ENCODE results near the gene ADAMTSL3.
"Not testable (repeated sequence)": the region's sequence is repeated elsewhere in the genome, so short reads cannot be mapped to it uniquely, and the experiment has no call there.

Gene ADAMTSL3

DNA sequence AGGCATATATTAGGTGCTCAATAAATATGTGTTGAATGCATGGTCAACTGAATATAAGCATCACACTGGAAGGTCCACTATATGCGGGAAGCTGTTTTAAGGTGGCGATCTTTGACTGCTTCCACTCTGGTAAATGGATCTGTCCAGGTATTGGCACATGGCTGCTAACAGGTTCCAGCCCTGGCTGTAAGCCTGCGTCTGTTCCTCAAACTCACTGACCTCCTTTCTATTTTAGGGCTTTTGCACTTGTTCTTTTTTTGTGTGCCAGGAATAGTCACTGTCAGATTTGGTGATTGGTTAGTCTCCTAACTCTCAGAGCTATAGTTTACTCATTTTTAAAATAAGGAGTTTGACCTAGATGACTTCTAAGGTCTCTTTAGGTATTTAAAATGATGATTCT lies 46.2 kb downstream of the ADAMTSL3 start:
- H3K4me2 ChIP-seq (ENCODE audit: low read length) = no peak overlapping the region
- no peak overlapping the region for H3K4me3 ChIP-seq (ENCODE audit: low read depth, low read length)
- no peak overlapping the region for H3K9ac ChIP-seq
- no peak overlapping the region for H3K27ac ChIP-seq
- no peaks in the 10 kb centered on the region for H3K79me2 ChIP-seq
- H2AFZ ChIP-seq = no peak overlapping the region
- TF ChIP-seq, protein P1, sequence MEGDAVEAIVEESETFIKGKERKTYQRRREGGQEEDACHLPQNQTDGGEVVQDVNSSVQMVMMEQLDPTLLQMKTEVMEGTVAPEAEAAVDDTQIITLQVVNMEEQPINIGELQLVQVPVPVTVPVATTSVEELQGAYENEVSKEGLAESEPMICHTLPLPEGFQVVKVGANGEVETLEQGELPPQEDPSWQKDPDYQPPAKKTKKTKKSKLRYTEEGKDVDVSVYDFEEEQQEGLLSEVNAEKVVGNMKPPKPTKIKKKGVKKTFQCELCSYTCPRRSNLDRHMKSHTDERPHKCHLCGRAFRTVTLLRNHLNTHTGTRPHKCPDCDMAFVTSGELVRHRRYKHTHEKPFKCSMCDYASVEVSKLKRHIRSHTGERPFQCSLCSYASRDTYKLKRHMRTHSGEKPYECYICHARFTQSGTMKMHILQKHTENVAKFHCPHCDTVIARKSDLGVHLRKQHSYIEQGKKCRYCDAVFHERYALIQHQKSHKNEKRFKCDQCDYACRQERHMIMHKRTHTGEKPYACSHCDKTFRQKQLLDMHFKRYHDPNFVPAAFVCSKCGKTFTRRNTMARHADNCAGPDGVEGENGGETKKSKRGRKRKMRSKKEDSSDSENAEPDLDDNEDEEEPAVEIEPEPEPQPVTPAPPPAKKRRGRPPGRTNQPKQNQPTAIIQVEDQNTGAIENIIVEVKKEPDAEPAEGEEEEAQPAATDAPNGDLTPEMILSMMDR (IDR thresholded peaks at IDR 0.05) = no peak
- H3K36me3 ChIP-seq (ENCODE audit: control insufficient read depth, insufficient read depth, low read length) = no peaks in the 10 kb centered on the region
- no peaks in the 10 kb centered on the region for H3K4me1 ChIP-seq
- no peaks in the 10 kb centered on the region for H3K9me3 ChIP-seq (ENCODE audit: control insufficient read depth, low read length)
- H3K27me3 ChIP-seq (ENCODE audit: control insufficient read depth, insufficient read depth, low read length) = no peaks in the 10 kb centered on the region

- H3K9ac ChIP-seq; H2AFZ ChIP-seq; H3K9me3 ChIP-seq (ENCODE audit: control insufficient read depth, low read length); H3K36me3 ChIP-seq (ENCODE audit: control insufficient read depth, insufficient read depth, low read length); H3K4me3 ChIP-seq (ENCODE audit: low read depth, low read length); H3K27me3 ChIP-seq (ENCODE audit: control insufficient read depth, insufficient read depth, low read length); H3K4me1 ChIP-seq; H3K27ac ChIP-seq; H3K79me2 ChIP-seq; H3K4me2 ChIP-seq (ENCODE audit: low read length): not testable (repeated sequence)
Measured at GRCh38 chr15:83702314-83702713, 48.4 kb downstream of the ADAMTSL3 start.

GRCh38 chr15:83708328-83708727 lies 54.4 kb downstream of the ADAMTSL3 start:
- Histone ChIP-seq H3K27ac (no peak overlapping the region), H3K9me3 (ENCODE audit: control insufficient read depth, low read length) (no peaks in the 10 kb centered on the region)

DNA sequence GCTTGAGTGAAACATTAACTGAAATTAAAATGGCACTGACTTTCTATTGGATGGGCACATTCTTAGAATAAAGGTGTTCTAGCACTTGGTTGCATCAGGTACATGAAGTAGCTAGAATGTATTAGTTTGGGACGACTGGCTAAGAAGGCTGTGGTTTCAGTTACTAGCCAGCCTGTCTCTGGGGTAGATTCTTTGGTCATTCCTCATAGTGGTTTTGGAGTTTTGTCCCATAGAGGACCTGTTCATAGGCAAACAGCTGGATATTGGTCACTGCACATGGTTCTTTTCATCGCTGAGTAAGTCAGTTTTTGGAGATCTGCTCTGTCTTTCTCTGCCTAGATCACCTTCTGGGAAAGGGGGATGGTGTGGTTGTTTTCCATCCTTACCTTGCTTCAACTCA lies 55.3 kb downstream of the ADAMTSL3 start:
- Histone ChIP-seq H3K27ac (no peak overlapping the region), H3K27me3 (ENCODE audit: control insufficient read depth, insufficient read depth, low read length) (no peaks in the 10 kb centered on the region), H3K79me2 (no peaks in the 10 kb centered on the region), H3K9me3 (ENCODE audit: control insufficient read depth, low read length) (no peaks in the 10 kb centered on the region), H3K4me2 (ENCODE audit: low read length) (no peak overlapping the region), H3K4me1 (no peaks in the 10 kb centered on the region), H3K9ac (no peak overlapping the region), H3K4me3 (ENCODE audit: low read depth, low read length) (no peak overlapping the region), H3K36me3 (ENCODE audit: control insufficient read depth, insufficient read depth, low read length) (no peaks in the 10 kb centered on the region), H2AFZ (no peak overlapping the region)
- TF ChIP-seq, protein P1 (IDR thresholded peaks at IDR 0.05) = no peak

More at GRCh38 chr15:83708328-83708727, 54.4 kb downstream of the ADAMTSL3 start:
- H3K4me3 ChIP-seq (ENCODE audit: low read depth, low read length) = no peak overlapping the region
- no peaks in the 10 kb centered on the region for H3K36me3 ChIP-seq (ENCODE audit: control insufficient read depth, insufficient read depth, low read length)
- no peaks in the 10 kb centered on the region for H3K27me3 ChIP-seq (ENCODE audit: control insufficient read depth, insufficient read depth, low read length)
- H2AFZ ChIP-seq = no peak overlapping the region
- H3K79me2 ChIP-seq = no peaks in the 10 kb centered on the region
- H3K9ac ChIP-seq = no peak overlapping the region
- H3K4me2 ChIP-seq (ENCODE audit: low read length) = no peak overlapping the region
- H3K4me1 ChIP-seq = no peaks in the 10 kb centered on the region
- TF ChIP-seq, protein P1 (IDR thresholded peaks at IDR 0.05) = no peak

DNA sequence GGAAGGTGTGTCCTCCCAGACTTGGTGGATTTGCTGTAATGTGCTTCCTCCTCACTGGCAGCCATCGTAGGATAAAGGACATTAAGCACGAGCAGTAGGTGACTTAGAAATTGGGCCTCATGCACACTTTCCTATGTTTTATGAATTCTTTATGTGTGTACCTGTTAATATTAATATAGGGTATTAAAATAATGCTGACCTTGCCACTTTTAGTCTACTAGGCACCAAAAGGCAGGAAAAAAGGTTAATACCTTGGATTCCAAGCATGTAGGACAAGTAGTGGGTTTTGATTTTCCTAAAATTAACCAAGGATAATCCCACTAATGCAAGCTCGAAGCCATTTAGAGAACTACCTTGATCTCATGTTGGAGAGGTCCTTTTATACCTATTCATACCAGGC lies 55.9 kb downstream of the ADAMTSL3 start:
- H3K4me2 ChIP-seq (ENCODE audit: low read length) = no peak overlapping the region
- H3K36me3 ChIP-seq (ENCODE audit: control insufficient read depth, insufficient read depth, low read length) = no peaks in the 10 kb centered on the region
- H3K9ac ChIP-seq = no peak overlapping the region
- H3K4me1 ChIP-seq = no peaks in the 10 kb centered on the region
- no peaks in the 10 kb centered on the region for H3K79me2 ChIP-seq
- H3K4me3 ChIP-seq (ENCODE audit: low read depth, low read length) = no peak overlapping the region
- H3K9me3 ChIP-seq (ENCODE audit: control insufficient read depth, low read length) = no peaks in the 10 kb centered on the region
- H2AFZ ChIP-seq = no peak overlapping the region
- H3K27me3 ChIP-seq (ENCODE audit: control insufficient read depth, insufficient read depth, low read length) = no peaks in the 10 kb centered on the region
- TF ChIP-seq, protein P1 (IDR thresholded peaks at IDR 0.05) = no peak
- H3K27ac ChIP-seq = no peak overlapping the region
